GM23248 (cell line): ENCODE data around the gene IPO7.

Experiments
- EZH2 ChIP-seq: fragments of 200-600 bp; sonication (generic); IDR thresholded peaks from 2 replicates; pipeline ENCODE4 v1.6.1; 2018; ENCODE audit warnings: antibody characterized with exemption, mild to moderate bottlenecking; ENCODE audit not compliant: insufficient read depth, poor library complexity, severe bottlenecking
- EZH2phosphoT487 ChIP-seq: fragments of 200-600 bp; sonication (generic); IDR thresholded peaks from 2 replicates; pipeline ENCODE4 v1.6.1; 2018; ENCODE audit warnings: antibody characterized with exemption, moderate library complexity, mild to moderate bottlenecking, low read depth; ENCODE audit not compliant: insufficient read depth

- TF ChIP-seq EZH2 = no peak
- TF ChIP-seq EZH2phosphoT487 = no peak
These were observed 961 bp downstream of the IPO7 start for GRCh38 chr11:9385327-9385899.
